K562 (cell line): Measurements from ENCODE around the gene SS18. TPM values are rescaled to one million over a fixed set of nuclear protein-coding genes. Genes with fewer than 3 reads are reported as not detected.

Experiments
- ARID3A ChIP-seq: IDR thresholded peaks from 2 replicates; pipeline ENCODE4 v1.6.1; 2012; ENCODE audit warnings: low read depth, low read length, improper control_type of control experiment, borderline replicate concordance
- ARID4B ChIP-seq: sonication (generic); formaldehyde crosslinking; IDR thresholded peaks from 2 replicates; pipeline ENCODE4 v1.8.0; 2022; ENCODE audit warnings: mild to moderate bottlenecking, missing genetic modification reagents
- CHD1 ChIP-seq: fragments of 200-600 bp; sonication (generic); IDR thresholded peaks from one replicate; pipeline ENCODE4 v1.6.1; 2012; ENCODE audit warnings: mild to moderate bottlenecking, moderate library complexity, low read length, inconsistent platforms
- ETS2 ChIP-seq: IDR thresholded peaks from 2 replicates; pipeline ENCODE4 v1.6.1; 2016; ENCODE audit warnings: borderline replicate concordance, missing genetic modification characterization, mild to moderate bottlenecking, moderate library complexity, missing compliant biosample characterization; ENCODE audit not compliant: poor library complexity, severe bottlenecking
- ETV5 ChIP-seq: sonication (generic); formaldehyde crosslinking; IDR thresholded peaks from 2 replicates; pipeline ENCODE4 v1.4.0; 2020; ENCODE audit warnings: low read depth, mild to moderate bottlenecking, missing genetic modification reagents
- FOXM1 ChIP-seq, 2 experiments: fragments of 450-650 bp in 1 of 2; sonication (generic) in 1 of 2; formaldehyde crosslinking in 1 of 2; IDR thresholded peaks; 2 replicates each; pipeline versions ENCODE4 v1.6.1 to v1.9.0; 2017 to 2022; ENCODE audit warnings: low read depth in 2 of 2, mild to moderate bottlenecking in 2 of 2, missing genetic modification reagents in 1 of 2, moderate library complexity in 1 of 2
- HMGN3 ChIP-seq: IDR thresholded peaks from 2 replicates; pipeline ENCODE4 v1.6.1; 2011; ENCODE audit warnings: borderline replicate concordance, low read depth, mild to moderate bottlenecking, mixed read lengths, low read length; ENCODE audit not compliant: insufficient read length; ENCODE audit errors: extremely low read depth
- NFIC ChIP-seq: fragments of 450-650 bp; IDR thresholded peaks from 2 replicates; pipeline ENCODE4 v1.6.1; 2017; ENCODE audit warnings: mild to moderate bottlenecking, inconsistent platforms
- NKRF ChIP-seq: fragments of 450-650 bp; IDR thresholded peaks from 2 replicates; pipeline ENCODE4 v1.6.1; 2016; ENCODE audit warnings: borderline replicate concordance
- NRF1 ChIP-seq, 2 experiments: fragments of 450-650 bp; IDR thresholded peaks in 1 of 2; conservative IDR thresholded peaks in 1 of 2; 2 replicates each; pipeline ENCODE4 v1.6.1; 2014; ENCODE audit warnings: mild to moderate bottlenecking in 2 of 2
- PRPF4 ChIP-seq: fragments of 200-400 bp; formaldehyde crosslinking; IDR thresholded peaks from one replicate; pipeline ENCODE4 v1.6.1; 2017; ENCODE audit warnings: low read length, low read depth, mild to moderate bottlenecking; ENCODE audit not compliant: insufficient read depth, poor library complexity, severe bottlenecking
- RB1 ChIP-seq: fragments of 450-650 bp; IDR thresholded peaks from 2 replicates; pipeline ENCODE4 v1.6.1; 2017; ENCODE audit warnings: low read depth, mild to moderate bottlenecking
- TRIM24 ChIP-seq, 2 experiments: fragments of 450-650 bp; IDR thresholded peaks; 2 replicates each; pipeline ENCODE4 v1.6.1; 2016
- TSC22D4 ChIP-seq: fragments of 450-650 bp; IDR thresholded peaks from 2 replicates; pipeline ENCODE4 v1.6.1; 2016; ENCODE audit warnings: missing genetic modification characterization, missing biosample characterization, control low read depth
- ZBED1 ChIP-seq: IDR thresholded peaks from 2 replicates; pipeline ENCODE4 v1.6.1; 2014
- ZNF217 ChIP-seq: sonication (generic); formaldehyde crosslinking; IDR thresholded peaks from 2 replicates; pipeline ENCODE4 v1.8.0; 2022; ENCODE audit warnings: mild to moderate bottlenecking, missing genetic modification reagents
- ZNF224 ChIP-seq: sonication (generic); formaldehyde crosslinking; IDR thresholded peaks from 2 replicates; pipeline ENCODE4 v1.8.0; 2022; ENCODE audit warnings: mild to moderate bottlenecking, missing genetic modification reagents
- ZNF431 ChIP-seq: sonication (generic); formaldehyde crosslinking; IDR thresholded peaks from 2 replicates; pipeline ENCODE4 v1.8.0; 2022; ENCODE audit warnings: mild to moderate bottlenecking, missing genetic modification reagents
- polyA plus RNA-seq, 8 experiments: library from polyadenylated mRNA; depleted of rRNA in 4 of 8; stranded (reverse) in 5 of 8; unstranded in 3 of 8; fragments of >200 nt; fragmentation: Nextera tagmentation in 2 of 8; fragmentation: Illumina TruSeq in 1 of 8; extraction: Ambion mirVana in 2 of 8; extraction: Trizol in 1 of 8; gene quantifications; 2 replicates each; pipeline versions ENCODE4 v1.2.1 to v1.2.3, GENCODE V29; 2011 to 2014; ENCODE audit warnings: inconsistent platforms in 1 of 8, missing spikeins in 1 of 8
- total RNA-seq, 7 experiments: library from RNA; depleted of rRNA in 6 of 7; stranded (reverse); fragments of >200 nt in 6 of 7; fragmentation: Illumina TruSeq in 2 of 7; extraction: Trizol in 2 of 7; gene quantifications; 2 replicates each; pipeline versions ENCODE4 v1.2.1 to v1.2.3, GENCODE V29; 2011 to 2021; ENCODE audit warnings: low replicate concordance in 1 of 7

Gene SS18
- total and polyA plus RNA-seq, 9 of the 15 experiments (the other 6 are each of a cell fraction or from before 2014, with no cell fraction given): 30.9 to 190 (median 102) TPM

- TF ChIP-seq ARID4B (CRISPR knock-in tag): peak; percentile 52
- TF ChIP-seq NKRF: peak; percentile 78; the same call in 1 of the 2 replicates
- peak; percentile 1; the same call in 1 of the 2 replicates for TF ChIP-seq ARID3A
- peak; percentile 20 for TF ChIP-seq CHD1
- peak; percentile 94 for TF ChIP-seq NRF1 (conservative IDR thresholded peaks at IDR 0.05 in 1 of 2, IDR thresholded peaks at IDR 0.05 in 1 of 2)
- TF ChIP-seq ZNF224 (CRISPR knock-in tag): 0 out of 2 replicates have a peak, but pooled peaks have one; percentile 4
- TF ChIP-seq FOXM1 (IDR thresholded peaks at IDR 0.05; ENCODE audit: low read depth): no peak
- peak; percentile 59; the same call in 1 of the 2 replicates for TF ChIP-seq FOXM1 (CRISPR knock-in tag; IDR thresholded peaks at IDR 0.05; ENCODE audit: low read depth)
- TF ChIP-seq TSC22D4 (tag): no peak
- peak in 1 of 2 experiments; percentile 74; a peak in 2 of 4 replicates for TF ChIP-seq TRIM24 (IDR thresholded peaks at IDR 0.05)
- peak; percentile 79 for TF ChIP-seq ETS2 (tag)
- peak; percentile 65 for TF ChIP-seq RB1
- TF ChIP-seq HMGN3: peak; percentile 77
- TF ChIP-seq ZNF217 (CRISPR knock-in tag): no peak
- TF ChIP-seq PRPF4: peak; percentile 57
- peak; percentile 12; the same call in 1 of the 2 replicates for TF ChIP-seq NFIC
- peak; percentile 84; the same call in 1 of the 2 replicates for TF ChIP-seq ETV5 (CRISPR knock-in tag)
- peak; percentile 30; the same call in 1 of the 2 replicates for TF ChIP-seq ZNF431 (CRISPR knock-in tag)
- TF ChIP-seq ZBED1: peak; percentile 38; the same call in 1 of the 2 replicates
These were observed at the start of gene SS18 (continued) for GRCh38 chr18:26090130-26091046.
